Pancreas (tissue), 10 donors: ENCODE results near the gene PPP1R14B. TPM values are rescaled to one million over a fixed set of nuclear protein-coding genes. Genes with fewer than 3 reads are reported as not detected.
A peak's percentile ranks its signal among the peaks of the same experiment; 100 is the strongest.

Experiments used
- ATAC-seq, 4 donors: fragments of 200-7000 bp; cut with Tn5 transposase; one replicate each; pipeline versions ENCODE4 v1.8.0 to v1.9.1; 2020; ENCODE audit warnings: mild to moderate bottlenecking in 4 of 4, moderate library complexity in 4 of 4
- DNase-seq, 6 donors: peaks; one replicate each; pipeline ENCODE4 v3.0.0-alpha.2; 2020
- FAIRE-seq: peaks from 2 replicates; lab custom pipeline; 2012; peaks lifted over from hg19 to GRCh38; lab: Jason Lieb, UNC
- H3K27ac ChIP-seq, 4 donors: fragments of 200-600 bp; sonication (generic); 1 replicate in 3 of 4; 2 replicates in 1 of 4; pipeline versions ENCODE4 v1.5.0 to v1.8.0; 2020
- H3K27me3 ChIP-seq, 4 donors: fragments of 200-600 bp; one replicate each; pipeline ENCODE4 v1.8.0; 2021
- H3K36me3 ChIP-seq, 3 donors: fragments of 200-600 bp; sonication (generic) in 1 of 3; one replicate each; pipeline versions ENCODE4 v1.5.0 to v1.8.0; 2020 to 2021
- H3K4me1 ChIP-seq, 3 donors: fragments of 200-600 bp; one replicate each; pipeline ENCODE4 v1.8.0; 2021
- H3K4me3 ChIP-seq, 4 donors: fragments of 200-600 bp; sonication (generic) in 2 of 4; one replicate each; pipeline versions ENCODE4 v1.5.0 to v1.8.0; 2020 to 2021
- H3K9me3 ChIP-seq, 4 donors: fragments of 200-600 bp; one replicate each; pipeline ENCODE4 v1.8.0; 2021
- CTCF ChIP-seq, 4 donors: fragments of 200-600 bp; sonication (generic) in 3 of 4; IDR thresholded peaks; one replicate each; pipeline versions ENCODE4 v1.5.0 to v1.8.0; 2021; ENCODE audit warnings: antibody characterized with exemption in 4 of 4
- WGBS, 2 donors: extraction: QIAGEN DNeasy Blood & Tissue Kit; methylation state at CpG; one replicate each; pipeline ENCODE4 v1.1.7; 2013; 5-methylcytosine and 5-hydroxymethylcytosine counted together
- intact Hi-C, 3 donors: fragments of 100-400 bp; cut with DNase I; formaldehyde crosslinking; loops; one replicate each; pipeline versions ENCODE4 v1.11.1 to v1.14.2; 2022
- polyA plus RNA-seq, 2 donors: library from polyadenylated mRNA; stranded (reverse); fragments of 200-250 nt; gene quantifications; one replicate each; pipeline ENCODE4 v1.2.3, GENCODE V29; 2013
- total RNA-seq, 6 donors: library from RNA; stranded (reverse); fragmentation: NEBNext Ultra II Directional in 4 of 6; extraction: Animal tissue kit (Norgen Biotek cat#: 25700) in 4 of 6; gene quantifications; one replicate each; pipeline versions ENCODE4 v1.2.1 to v1.2.4, GENCODE V29; 2021 to 2023
- donor health status: healthy with polysubstance abuse.
- donor health status: DM: no; HTN: no; CAD: no; lungs with moderate emphysema.
- donor health status: DM: no; HTN: no; CAD: no.
- donor health status: control.
- donor health status: control.
- donor health status: Bipolar disorder and iron deficiency.
- donor health status: DM: yes; HTN: yes; CAD: no.
- donor health status: DM: no; HTN: no; CAD: no.
- donor health status: DM: no; HTN: no; CAD: no.
- donor health status: DM: yes; HTN: yes; CAD: no.

Gene PPP1R14B
- total and polyA plus RNA-seq, 8 donors: 81.6 to 180 (median 119) TPM

GRCh38 chr11:64285885-64286800, 39.4 kb upstream of the PPP1R14B start:
- Histone ChIP-seq H3K27ac (peak overlapping the region; percentile 80 to 92 (median 88)), H3K27me3 (no peaks in the 10 kb centered on the region), H3K36me3 (no peaks in the 10 kb centered on the region), H3K9me3 (no peaks in the 10 kb centered on the region), H3K4me3 (peak overlapping the region; percentile 53 to 91 (median 80)), H3K4me1 (peaks cover 13 to 14% (median 14%) of the 10 kb centered on the region in 3 donors)
- ATAC-seq (peak; percentile 28 to 41 (median 34)), DNase-seq (peak; percentile 64 to 91 (median 74)), FAIRE-seq (no peak)
- WGBS, 2 donors: 17 to 23% methylated on average over 29 to 40 of the region's 40 CpGs
- TF ChIP-seq CTCF (IDR thresholded peaks at IDR 0.05): no peak
- intact Hi-C loops: no loop called here

DNA sequence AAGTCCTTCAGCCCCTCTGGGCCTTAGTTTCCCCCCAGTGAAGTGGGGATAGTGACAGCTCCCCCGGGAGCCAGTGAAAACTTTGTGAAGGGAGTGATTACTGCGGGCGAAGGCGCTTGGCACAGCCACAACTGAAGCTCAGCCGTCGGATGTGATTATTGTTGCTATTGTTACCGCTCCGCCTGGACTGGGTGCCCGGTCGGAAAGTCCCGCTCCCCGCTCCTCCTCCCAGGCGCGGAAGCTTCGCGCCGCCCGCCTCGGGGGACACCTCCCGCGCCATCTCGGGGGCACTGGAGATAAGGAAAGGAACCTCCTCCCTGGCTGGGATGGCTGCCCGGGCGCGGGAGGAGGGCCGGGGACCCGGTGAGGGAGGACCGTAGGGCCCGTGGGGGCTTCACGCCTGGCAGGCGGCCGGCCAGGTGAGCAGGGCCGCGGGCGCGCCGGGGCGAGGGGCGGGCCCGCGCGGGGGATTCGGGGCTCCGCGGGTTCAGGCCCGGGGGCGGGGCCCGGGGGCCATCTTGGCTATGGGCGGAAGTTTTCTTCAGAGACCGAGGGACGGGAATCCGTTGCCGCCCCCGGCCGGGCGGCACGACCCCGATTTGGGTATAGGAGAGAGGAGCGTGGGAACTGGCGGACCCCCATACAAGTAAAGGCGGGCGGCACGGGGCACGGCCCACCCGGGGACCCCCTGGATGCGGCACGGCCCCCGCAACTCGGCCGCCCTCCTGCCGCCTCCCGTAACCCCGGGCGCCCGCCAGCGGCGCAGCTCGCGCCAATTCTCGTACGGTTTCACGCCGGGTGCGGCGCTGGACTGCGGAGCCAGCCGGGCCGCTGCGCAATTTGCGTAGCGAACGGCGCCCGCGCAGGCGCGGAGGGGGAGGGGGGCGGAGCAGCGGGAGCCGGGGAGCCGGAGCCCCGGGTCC, 38.5 kb upstream of the PPP1R14B start, which contains the start of gene GPR137:
Gene GPR137, plus strand, starts transcription at position 887 of the 923 bp plus-strand sequence. CDS start 677 bp downstream, outside the sequence.
- Histone ChIP-seq H3K27me3 (no peaks in the 10 kb centered on the region), H3K4me3 (peak within 1 kb of the TSS; percentile 53 to 91 (median 80)), H3K27ac (peak within 1 kb of the TSS; percentile 80 to 92 (median 88)), H3K9me3 (no peaks in the 10 kb centered on the region), H3K4me1 (peaks cover 13 to 14% (median 14%) of the 10 kb centered on the region in 3 donors), H3K36me3 (no peaks in the 10 kb centered on the region)
- peak; percentile 73 to 84 (median 82) for ATAC-seq
- peak; percentile 82 to 96 (median 92) for DNase-seq
- WGBS, 2 donors: 1% methylated on average over 74 to 102 of the region's 102 CpGs
- no peak for TF ChIP-seq CTCF (IDR thresholded peaks at IDR 0.05)
- FAIRE-seq: no peak
- intact Hi-C loops: no loop called here

- DNase-seq (peak; percentile 93 to 98 (median 96)), FAIRE-seq (no peak), ATAC-seq (peak; percentile 82 to 94 (median 91))
- intact Hi-C loops: no loop called here
- Histone ChIP-seq H3K36me3 (no peaks in the 10 kb centered on the region), H3K4me3 (peak within 1 kb of the TSS; percentile 53 to 91 (median 80)), H3K4me1 (peaks cover 13 to 14% (median 14%) of the 10 kb centered on the region in 3 donors), H3K27ac (peak within 1 kb of the TSS; percentile 80 to 92 (median 88)), H3K9me3 (no peaks in the 10 kb centered on the region), H3K27me3 (no peaks in the 10 kb centered on the region)
- no peak for TF ChIP-seq CTCF (IDR thresholded peaks at IDR 0.05)
- 2% methylated on average over 40 to 44 of the region's 44 CpGs for WGBS, 2 donors
Measured at GRCh38 chr11:64284048-64284961, 37.6 kb upstream of the PPP1R14B start, which contains the start of gene BAD. Gene BAD, minus strand, starts transcription at chr11:64284665. Its CDS starts 297 bp downstream, at chr11:64284368.

GRCh38 chr11:64283092-64283491, 36.3 kb upstream of the PPP1R14B start:
- H3K27me3 ChIP-seq: no peaks in the 10 kb centered on the region
- no peaks in the 10 kb centered on the region for H3K9me3 ChIP-seq
- H3K36me3 ChIP-seq: no peaks in the 10 kb centered on the region
- no peak for TF ChIP-seq CTCF (IDR thresholded peaks at IDR 0.05)
- ATAC-seq: no peak
- FAIRE-seq: no peak
- no peak overlapping the region for H3K4me3 ChIP-seq
- intact Hi-C loops: no loop called here
- DNase-seq: no peak
- no peak overlapping the region for H3K27ac ChIP-seq
- H3K4me1 ChIP-seq: peaks cover 13 to 14% (median 14%) of the 10 kb centered on the region in 3 donors
- 93% methylated on average over 3 of the region's 3 CpGs for WGBS, 2 donors
